ENCODE results near the gene NDOR1.

Gene NDOR1

DNA sequence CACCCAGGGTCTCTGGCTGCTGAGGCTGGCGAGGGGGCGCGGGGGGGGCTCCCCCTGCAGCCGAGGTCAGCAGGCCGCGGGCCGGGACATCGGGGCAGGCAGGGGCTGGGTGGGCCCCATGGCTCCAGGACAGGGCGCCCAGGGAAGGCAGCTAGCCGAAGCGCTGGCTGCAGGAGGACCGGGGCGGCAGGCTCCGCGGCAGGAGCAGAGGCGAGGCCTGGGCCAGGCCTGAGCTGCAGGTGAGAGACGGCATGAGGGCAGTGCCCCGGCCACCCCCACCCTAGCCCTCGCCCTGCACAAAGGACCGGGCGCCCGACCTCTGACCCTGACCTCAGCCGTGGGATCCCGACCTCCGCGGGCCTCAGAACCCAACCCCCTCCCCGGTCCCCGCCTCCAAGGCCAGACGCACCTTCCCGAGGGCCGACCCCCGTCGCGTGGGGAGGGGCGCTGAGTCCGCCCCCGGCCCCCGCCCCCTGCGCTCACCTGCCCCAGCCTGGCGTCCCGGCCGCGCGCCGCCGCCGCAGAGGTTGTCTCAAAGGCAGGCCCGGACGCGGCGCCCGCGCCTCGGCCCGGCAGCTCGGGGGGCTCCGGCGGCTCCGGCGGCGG, 16.1 kb downstream of the NDOR1 start:
- DNase-seq: no peak

DNA sequence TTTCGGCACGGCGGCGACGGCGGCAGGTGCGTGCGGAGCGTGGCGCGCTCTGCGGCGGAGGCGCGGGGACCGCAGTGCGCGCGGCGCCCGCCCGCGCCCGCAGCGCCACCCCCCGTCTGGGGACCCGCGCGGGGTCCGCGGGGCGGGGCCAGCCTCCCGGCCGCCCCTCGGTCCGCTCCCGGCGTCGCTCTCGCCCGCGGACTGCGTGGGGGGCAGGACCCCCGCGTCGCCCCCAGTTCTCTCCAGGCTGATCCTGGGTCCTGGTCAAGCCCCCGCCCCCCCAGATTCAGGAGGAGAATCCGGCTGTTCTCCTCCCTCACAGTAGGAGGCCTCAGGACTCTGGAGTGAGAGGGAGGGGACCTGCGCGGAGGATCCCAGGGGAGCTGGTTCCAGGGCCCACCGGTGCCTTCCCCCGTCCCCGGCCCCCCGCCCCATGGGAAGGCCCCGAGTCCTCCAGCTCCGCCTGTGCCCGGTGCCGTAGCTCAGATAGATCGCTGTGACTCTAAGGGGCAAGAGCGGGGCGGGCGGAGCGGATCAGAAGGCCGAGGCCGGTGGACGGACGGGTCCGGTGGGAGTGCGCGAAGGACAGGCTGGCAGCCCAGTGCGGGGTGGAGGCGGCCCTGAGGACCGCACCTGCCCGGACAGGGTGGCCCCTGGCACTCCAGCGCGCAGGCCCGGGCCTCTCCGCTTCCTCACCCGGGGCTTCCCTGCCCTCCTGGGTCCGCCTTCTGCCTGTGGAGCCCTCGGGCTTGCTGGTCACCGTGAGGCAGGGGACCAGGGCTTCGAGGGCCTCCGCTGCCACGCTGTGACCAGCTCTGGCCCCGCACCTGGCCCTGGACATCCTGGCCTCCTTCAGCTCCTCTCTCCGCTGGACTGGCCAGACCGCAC, 16.9 kb downstream of the NDOR1 start, which contains the start of gene RNF208:
Gene RNF208, minus strand, starts transcription at position 51 of the 888 bp plus-strand sequence. CDS start 1,028 bp downstream, outside the sequence.
- DNase-seq: no peak

DNA sequence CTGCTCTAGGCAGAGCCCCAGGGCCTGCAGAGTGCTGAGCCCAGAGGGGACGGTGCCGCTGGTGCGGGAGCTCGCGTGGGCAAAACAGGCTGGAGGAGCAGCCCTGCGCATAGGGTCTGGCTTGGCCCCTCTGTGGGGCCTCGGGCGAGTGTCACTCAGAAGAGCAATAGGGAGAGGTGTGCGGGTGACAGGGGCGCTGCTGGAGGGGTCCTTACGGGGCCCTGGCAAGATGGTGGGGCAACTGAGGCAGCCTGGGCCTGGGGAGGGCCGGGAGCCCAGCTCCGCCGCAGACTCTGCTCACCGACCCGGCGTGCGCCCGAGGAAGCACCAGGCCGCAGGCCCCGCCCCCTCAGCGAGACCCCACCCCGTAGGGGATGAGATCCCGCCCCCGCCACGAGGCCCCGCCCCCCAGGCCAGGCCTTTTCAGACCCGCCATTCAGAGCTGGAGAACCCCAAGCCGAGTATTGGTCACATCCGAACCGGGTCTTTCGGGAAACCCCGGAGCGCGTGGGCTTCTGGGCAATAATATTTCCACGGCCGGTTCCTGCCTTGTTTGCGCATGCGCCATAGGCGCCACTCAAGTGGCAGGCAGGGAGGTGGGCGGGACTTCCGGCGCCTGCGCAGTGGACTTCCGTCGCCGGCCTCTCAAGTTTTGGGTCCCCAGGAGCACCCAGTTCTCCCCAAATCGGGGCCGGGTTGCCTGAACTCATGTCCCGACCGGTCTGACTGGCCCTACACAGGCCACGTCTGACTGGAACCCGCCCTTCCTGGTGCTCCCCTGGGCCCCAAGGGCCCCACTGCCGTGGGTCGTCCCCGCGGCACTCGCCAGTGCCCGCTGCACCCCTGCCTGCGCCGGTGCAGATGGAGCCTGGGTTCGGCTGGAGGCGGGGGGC, 17.8 kb downstream of the NDOR1 start:
- DNase-seq: peak; percentile 99

DNA sequence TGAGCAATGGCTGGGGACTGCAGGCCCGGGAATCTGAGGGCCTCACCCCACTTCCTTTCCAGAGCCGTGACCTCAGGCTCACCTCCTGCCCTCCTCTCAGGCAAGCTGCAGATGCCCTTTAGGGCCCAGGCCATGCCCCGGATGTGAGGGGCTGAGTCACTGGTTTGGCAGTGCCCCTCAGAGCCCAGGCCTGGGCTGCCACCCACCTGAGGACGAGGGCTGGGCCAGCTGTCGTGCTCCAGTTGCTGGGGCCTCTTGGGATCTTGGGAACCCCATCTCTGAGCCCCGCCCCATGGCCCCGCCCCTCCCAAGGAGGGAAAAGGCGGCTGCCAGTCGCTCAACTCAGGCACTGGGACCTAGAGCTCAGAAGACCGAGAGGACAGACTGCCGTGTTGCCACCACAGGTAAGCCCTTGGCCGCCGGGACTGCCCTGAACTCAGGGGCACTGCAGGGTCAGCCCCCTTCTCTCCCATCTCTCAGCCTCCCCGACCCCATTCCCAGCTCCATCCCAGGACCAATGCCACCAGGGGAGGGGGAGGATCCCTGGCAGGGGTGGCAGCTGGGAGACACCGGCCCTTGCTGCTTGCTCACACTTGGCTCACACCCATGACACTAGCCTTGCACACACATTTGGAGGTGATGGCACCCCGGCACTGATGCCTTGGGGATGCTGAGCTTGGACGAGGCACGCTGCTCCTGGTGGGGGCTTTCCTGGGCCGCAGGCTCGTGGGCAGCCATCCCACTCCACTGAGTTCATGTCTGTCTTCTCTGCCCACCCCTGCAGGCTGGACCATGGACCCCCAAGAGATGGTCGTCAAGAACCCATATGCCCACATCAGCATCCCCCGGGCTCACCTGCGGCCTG, 19.6 kb downstream of the NDOR1 start, which contains the start of gene CYSRT1:
Gene CYSRT1, plus strand, starts transcription at position 345 of the 865 bp plus-strand sequence. Its CDS starts 448 bp downstream, at position 793.
- DNase-seq: no peak

DNA sequence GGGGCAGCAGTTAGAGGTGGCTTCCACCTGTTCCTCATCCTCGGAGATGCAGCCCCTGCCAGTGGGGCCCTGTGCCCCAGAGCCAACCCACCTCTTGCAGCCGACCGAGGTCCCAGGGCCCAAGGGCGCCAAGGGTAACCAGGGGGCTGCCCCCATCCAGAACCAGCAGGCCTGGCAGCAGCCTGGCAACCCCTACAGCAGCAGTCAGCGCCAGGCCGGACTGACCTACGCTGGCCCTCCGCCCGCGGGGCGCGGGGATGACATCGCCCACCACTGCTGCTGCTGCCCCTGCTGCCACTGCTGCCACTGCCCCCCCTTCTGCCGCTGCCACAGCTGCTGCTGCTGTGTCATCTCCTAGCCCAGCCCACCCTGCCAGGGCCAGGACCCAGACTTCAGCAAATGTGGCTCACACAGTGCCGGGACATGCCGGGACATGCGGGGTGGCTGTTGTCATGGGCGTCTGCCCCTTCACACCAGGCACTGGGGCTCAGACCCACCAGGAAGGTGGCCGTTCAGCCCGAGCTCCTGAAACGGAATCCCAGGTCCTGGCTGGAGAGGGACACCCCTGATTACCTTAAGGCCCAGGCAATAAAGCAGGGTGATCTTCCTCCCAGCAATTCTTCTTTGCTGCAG, 20.3 kb downstream of the NDOR1 start:
- DNase-seq: no peak

DNA sequence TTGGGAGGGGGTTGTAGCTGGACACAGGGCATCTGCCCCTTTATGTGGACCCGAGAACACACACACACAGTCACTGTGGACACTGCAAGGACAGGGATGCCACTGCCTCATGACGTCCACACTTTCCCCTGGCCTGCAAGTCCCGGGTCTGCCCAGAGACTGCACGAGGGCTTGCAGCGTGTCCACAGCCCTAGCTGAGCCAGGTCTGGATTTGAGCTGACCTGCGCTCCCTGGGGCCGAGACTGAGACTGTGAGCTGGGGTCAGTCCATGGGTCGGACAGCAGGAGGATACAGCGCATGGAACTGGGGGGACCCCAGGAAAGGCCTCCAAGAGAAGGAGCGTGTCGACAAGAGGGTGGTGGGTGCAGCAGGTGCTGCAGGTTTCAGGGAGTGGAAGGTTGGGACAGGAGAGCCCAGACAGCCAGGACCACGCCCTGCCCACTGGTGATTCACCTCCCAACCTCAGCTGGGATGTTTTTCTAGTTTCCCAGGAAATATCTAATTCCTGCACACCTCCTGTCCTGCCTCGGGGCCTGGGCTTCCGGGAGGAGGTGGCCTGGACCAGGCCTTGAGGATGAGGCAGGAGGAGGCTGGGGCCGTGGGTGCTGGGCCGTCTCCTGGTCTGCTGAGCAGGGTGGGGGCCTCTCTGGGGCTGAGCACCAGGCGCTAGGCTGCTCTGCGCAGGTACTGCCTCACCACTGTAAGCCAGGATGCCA, 21.0 kb downstream of the NDOR1 start:
- no peak for DNase-seq

DNA sequence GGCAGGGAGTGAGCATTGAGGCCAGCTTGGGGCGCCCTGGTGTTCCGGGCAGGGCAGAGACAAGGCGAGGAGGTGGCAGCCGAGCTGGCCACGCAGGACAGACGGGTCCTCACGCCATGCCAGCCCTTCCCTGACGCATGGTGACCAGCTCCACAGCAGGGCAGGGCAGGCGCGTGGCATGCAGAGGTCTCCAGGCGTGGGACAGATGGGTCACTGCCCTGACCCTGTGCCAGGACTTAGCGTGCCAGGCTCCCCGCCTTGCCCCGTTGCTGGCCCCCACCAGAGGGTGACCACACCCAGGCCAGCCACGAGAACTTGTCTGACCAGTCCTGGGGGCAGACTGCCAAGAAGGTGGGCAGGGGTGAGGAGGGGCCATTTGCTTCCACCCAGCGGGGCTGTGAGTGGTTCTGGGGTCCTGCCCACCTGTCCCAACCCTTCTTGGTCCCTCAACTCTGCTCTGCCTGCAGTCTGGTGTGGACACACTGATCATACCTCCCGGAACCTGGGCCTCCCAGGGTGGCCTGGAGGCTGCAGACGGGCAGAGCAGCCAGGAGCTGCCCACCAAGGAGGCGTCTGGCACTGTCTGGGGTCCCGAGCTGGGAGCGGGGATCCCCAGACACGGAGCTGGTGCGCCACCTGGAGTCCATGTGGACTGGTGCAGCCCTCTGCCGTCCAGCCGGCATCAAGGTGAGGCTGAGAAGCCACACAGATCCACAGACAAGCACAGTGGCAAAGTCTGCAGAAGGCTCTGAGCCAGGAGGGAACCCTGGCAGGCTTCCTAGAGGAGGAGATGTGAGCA, 21.8 kb downstream of the NDOR1 start, which contains the start of gene RNF224:
Gene RNF224, plus strand, starts transcription at position 449 of the 799 bp plus-strand sequence. CDS start 834 bp downstream, outside the sequence.
- DNase-seq: peak; percentile 75

DNA sequence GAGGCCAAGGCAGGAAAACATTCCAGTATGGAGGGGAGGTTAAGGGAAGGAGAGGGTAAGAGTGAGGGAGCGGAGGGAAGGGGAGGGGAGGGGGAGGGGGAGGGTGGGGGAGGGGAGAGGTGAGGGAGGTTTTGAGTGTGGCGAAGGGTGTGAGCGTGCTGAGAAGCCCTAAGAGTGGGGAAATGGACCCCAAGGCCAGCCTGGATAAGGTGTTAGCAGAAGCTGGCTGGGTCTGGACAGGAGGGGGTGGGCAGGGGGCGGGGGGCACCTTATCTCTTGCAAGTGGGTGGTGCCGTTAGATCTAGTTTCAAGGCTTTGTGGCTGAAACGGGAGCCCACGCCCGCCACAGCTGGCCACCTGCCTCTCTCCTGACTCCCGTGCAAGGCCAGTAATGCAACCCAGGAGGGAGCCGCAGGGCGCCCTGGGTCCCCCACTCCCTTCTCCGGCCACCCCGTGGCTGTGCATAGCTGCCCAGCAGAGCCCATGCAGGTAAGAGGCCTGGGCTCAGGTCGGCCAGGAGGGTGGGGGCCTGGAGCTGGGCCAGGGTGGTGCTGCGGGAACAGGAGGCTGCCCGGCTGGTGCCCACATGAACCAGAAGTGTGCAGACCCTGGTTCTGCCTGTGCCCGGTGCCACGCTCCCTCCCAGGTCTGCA, 22.5 kb downstream of the NDOR1 start:
- no peak for DNase-seq

DNA sequence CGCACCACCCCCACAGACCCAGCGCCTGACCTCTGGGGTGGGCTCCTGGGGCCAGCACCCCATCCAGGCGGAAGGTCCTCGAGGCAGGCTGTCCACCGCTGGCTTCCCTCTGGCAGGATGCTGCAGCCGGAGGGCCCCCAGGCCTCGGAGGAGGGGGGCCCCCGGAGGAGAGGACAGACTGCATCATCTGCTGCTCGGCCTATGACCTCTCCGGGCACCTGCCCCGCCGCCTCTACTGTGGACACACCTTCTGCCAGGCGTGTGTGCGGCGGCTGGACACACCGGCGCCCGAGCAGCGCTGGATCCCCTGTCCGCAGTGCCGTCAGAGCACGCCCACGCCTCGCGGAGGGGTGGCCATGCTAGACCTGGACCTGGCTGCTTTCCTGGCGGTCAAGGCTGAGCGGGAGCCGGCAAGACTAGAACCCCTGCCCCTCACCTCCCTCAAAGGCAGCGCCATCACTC, 23.0 kb downstream of the NDOR1 start:
- DNase-seq: no peak

DNA sequence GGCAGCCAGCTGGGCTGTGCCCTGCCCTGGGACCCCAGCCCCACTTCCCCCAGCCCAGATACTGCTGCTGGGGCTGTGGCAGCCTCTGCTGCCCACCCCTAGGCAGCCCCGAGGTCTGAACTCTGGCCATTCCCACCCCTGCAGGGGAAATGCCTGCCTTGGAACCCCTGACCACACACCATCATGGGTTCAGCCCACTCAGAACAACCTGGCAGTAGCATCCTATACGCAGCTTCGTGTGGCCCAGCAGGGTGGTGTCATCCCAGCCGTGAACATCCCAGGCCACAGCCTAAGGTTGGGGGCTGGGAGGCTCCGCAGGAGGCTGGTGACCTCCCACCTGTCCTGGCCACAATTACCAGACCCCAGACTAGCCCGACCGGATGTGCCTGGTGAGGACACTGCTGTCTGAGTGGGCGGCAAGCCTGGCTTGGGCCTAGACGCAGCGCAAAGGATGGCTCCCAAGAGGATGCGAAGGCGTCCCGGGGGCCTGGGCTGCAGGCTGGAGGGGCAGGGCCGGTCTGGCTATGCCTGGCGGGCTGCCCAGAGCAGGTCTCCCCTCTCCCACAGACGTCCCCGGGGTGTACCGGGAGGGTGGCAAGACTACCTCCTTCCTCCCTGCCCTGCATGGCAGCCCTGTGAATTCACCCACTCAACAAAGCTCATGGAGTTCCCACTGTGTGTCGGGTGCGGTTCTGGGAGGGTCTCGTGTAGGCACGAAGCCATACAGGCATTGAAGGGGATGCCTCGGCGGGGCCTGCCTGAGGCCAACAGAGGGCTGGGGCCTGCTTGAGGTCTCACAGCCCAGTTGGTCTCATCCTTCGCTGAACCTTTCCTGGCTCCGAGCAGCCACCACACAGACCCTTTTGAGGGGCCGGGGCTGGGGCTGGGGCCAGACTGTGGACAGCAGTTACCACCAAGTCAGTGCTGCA, 23.7 kb downstream of the NDOR1 start:
- DNase-seq: no peak

DNA sequence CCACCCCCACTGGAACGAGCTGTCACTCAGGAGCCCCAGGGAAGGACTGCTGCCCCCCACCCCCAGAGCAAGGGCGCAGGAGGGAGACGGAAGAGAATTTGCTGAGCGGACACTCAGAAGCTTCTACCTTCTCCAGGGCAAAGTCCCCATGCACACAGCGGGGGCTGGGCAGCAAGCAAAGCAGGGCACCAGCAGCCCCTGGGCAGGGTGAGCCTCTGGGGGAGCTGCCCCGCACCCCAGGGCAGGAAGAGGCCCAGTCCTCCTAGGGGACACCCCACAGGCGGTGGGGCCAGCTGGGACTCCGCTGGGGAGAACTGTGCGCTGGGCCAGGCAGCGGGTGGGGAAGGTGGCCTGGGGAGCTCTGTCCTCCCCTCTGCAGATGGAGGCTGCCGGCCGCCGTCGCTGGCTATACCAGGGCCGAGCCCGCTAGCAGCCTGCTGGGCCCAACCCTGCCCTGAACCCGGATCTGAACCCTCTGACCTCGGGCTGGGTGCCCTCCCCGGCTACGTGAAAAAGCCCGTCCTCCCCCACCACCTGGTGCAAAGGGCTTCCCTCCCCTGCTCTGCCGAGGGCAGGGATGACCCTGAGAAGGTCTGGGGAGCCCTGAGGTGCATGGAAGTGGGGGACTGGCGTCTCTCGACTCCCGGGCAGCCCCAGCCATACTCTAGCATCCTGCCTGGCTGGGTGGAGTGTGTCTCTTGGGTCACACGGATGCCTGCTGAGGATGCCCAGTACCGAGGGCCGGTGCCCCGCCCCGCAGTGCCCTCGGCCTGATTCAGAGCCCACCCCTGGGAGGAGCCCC, 24.6 kb downstream of the NDOR1 start:
- no peak for DNase-seq

DNA sequence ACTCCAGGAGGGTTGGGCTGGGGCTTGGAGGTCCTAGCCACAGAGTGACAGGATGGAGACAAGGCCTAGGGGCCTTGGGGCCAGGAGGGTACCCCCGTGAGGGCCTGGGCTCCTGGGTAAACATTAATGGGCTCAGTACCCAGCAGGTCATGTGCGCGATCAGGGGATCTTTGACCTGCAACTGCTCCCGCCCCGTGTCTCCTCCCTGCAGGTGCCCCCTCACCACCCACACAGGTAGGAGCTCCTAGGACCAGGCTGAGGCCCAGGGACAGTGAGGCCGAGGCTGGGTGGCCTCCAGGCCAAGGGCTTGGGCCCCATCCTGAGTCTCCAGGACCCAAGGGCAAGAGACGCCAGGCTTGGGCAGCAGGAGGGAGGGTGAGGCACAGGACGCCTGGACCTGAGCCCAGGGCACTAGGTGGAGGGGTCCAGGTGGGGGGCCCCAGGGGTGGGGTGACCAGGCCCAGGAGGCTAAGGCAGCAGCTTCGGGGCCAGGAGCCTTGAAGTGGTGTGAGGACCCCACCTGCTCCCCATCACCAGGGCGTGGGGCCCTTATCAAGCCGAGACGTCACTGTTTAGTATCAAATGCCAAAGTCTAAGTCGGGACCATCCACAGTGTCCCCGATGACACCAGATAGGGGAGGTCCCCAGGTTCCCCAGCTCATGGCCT, 25.3 kb downstream of the NDOR1 start, which contains the start of gene SLC34A3:
Gene SLC34A3, plus strand, starts transcription at position 197 of the 667 bp plus-strand sequence. CDS start 802 bp downstream, outside the sequence.
- DNase-seq: no peak

DNA sequence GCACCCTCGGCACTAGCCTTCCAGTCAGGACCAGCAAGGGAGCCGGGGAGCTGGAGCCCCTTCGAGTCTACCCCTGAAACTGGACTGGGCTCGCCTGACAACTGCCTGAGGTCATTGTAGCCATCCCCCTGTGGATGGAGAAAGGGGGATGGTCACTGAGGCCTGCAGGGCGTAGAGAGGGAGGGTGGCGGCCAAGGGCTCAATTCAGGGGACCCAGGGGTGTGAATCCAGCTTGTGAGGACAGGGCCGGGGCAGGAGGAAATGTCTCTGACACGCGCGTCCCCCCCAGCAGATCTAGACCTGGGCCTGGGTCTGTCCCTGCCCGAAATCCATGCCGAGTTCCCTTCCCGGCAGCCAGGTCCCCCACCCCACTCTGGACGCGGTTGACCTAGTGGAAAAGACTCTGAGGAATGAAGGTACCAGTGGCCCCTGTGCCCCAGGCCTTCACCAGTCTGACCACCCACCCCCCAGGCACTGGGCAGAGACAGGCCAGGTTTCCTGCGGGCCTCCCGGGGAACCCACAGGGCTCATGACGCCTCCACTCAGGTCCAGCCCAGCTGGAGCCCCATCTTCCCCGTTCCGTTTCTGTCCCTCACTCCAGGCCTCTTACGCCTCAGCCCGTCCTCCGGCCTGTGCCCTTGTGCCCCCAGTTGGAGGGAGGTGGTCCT, 26.0 kb downstream of the NDOR1 start:
- DNase-seq: no peak

DNA sequence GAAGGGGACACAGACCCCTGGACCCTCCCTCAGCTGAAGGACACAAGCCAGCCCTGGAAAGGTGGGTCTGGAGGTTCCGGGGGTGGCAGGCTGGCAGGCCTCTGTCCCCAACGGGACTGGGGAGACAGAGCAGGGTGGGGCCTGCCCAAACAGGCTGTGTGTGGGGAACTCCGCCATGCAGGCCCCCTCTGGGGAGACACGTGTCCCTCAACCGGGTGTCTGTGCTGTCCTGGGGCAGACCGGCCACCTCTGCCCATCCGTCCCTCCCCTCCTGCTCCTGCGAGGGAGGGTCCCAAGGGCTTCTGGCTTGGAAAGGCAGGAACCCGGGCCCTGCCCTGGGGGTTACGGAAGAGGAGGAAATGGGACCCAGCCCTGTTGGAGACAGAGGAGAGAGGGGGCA, 26.6 kb downstream of the NDOR1 start:
- DNase-seq: no peak

DNA sequence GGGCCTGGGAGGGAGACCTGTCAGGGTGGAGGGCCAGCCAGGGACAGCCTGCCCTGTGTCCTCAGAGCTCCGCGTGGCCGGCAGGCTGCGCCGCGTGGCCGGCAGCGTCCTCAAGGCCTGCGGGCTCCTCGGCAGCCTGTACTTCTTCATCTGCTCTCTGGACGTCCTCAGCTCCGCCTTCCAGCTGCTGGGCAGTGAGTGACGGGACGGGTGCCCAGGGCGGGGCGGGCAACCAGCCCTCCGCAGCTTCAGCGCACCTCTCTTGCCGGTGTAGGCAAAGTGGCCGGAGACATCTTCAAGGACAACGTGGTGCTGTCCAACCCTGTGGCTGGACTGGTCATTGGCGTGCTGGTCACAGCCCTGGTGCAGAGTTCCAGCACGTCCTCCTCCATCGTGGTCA, 27.0 kb downstream of the NDOR1 start:
- DNase-seq: no peak

Measured in stimulated activated CD4-positive, alpha-beta T cell treated with anti-CD3 and anti-CD28 coated beads, Interleukin-12 subunit alpha, Interleukin-12 subunit beta, amount 100 ng/mL, for 4 hours (primary cell).